CD4-positive, alpha-beta T cell (primary cell): ENCODE data around the gene PGA5. TPM values are rescaled to one million over a fixed set of nuclear protein-coding genes. Genes with fewer than 3 reads are reported as not detected.

Experiments
- ATAC-seq: fragments of 200-7000 bp; cut with Tn5 transposase; one replicate; pipeline ENCODE4 v1.10.0; 2022; ENCODE audit warnings: mild to moderate bottlenecking; ENCODE audit not compliant: poor library complexity
- CTCF ChIA-PET: fragments of 350-600 bp; sonication (Branson Sonifier 250); formaldehyde crosslinking; loops from one replicate; lab custom pipeline; 2021; ENCODE audit warnings: antibody characterized with exemption, inconsistent platforms; lab: Charles Lee
- POLR2A ChIA-PET: fragments of 350-600 bp; sonication (Branson Sonifier 250); formaldehyde crosslinking; loops from one replicate; lab custom pipeline; 2021; ENCODE audit warnings: antibody characterized with exemption, inconsistent platforms; lab: Charles Lee
- DNase-seq, 14 experiments: peaks; one replicate each; pipeline ENCODE4 v3.0.0-alpha.2; 2013 to 2020; ENCODE audit warnings: mixed read lengths in 2 of 14
- H3K27ac ChIP-seq, 2 donors: one replicate each; pipeline versions ENCODE4 v1.5.1 to v1.7.0; 2013; ENCODE audit warnings: low read length in 2 of 2, low read depth in 1 of 2, mild to moderate bottlenecking in 1 of 2
- H3K27me3 ChIP-seq, 2 experiments: 1 replicate in 1 of 2; 2 replicates in 1 of 2; pipeline versions ENCODE4 v1.6.1 to v1.7.0; 2013; ENCODE audit warnings: low read length in 2 of 2, control low read depth in 1 of 2, mild to moderate bottlenecking in 1 of 2, moderate library complexity in 1 of 2; ENCODE audit not compliant: insufficient read depth in 2 of 2, control insufficient read depth in 1 of 2
- H3K36me3 ChIP-seq: one replicate; pipeline ENCODE4 v1.6.1; 2013; ENCODE audit warnings: low read length, control low read depth; ENCODE audit not compliant: insufficient read depth
- H3K4me1 ChIP-seq: one replicate; pipeline ENCODE4 v1.6.1; 2013; ENCODE audit warnings: low read length, control low read depth; ENCODE audit not compliant: insufficient read depth
- H3K4me3 ChIP-seq: one replicate; pipeline ENCODE4 v1.5.1; 2013; ENCODE audit warnings: mild to moderate bottlenecking, low read length, moderate library complexity
- H3K9me3 ChIP-seq, 2 experiments: 1 replicate in 1 of 2; 2 replicates in 1 of 2; pipeline versions ENCODE4 v1.6.1 to v1.7.0; 2013; ENCODE audit warnings: low read length in 2 of 2, mild to moderate bottlenecking in 2 of 2, control low read depth in 1 of 2, moderate library complexity in 1 of 2; ENCODE audit not compliant: control insufficient read depth in 1 of 2, insufficient read depth in 1 of 2
- H3K27ac Mint-ChIP-seq: one replicate; pipeline ENCODE4 v1.8.0; 2020; ENCODE audit warnings: mixed read lengths
- H3K27me3 Mint-ChIP-seq: one replicate; pipeline ENCODE4 v1.8.0; 2021; ENCODE audit warnings: mixed read lengths
- H3K36me3 Mint-ChIP-seq: one replicate; pipeline ENCODE4 v1.8.0; 2021; ENCODE audit warnings: low read depth, mixed read lengths
- H3K4me1 Mint-ChIP-seq: one replicate; pipeline ENCODE4 v1.8.0; 2021; ENCODE audit warnings: low read depth, mixed read lengths
- H3K4me3 Mint-ChIP-seq: one replicate; pipeline ENCODE4 v1.8.0; 2020; ENCODE audit warnings: mild to moderate bottlenecking, mixed read lengths
- H3K9me3 Mint-ChIP-seq: one replicate; pipeline ENCODE4 v1.8.0; 2020; ENCODE audit warnings: mixed read lengths
- CTCF ChIP-seq: fragments of 200-600 bp; IDR thresholded peaks from one replicate; pipeline ENCODE4 v1.8.0; 2022; ENCODE audit warnings: antibody characterized with exemption, mild to moderate bottlenecking
- intact Hi-C, 2 experiments: fragments of 100-400 bp; cut with DNase I in 1 of 2; cut with micrococcal nuclease in 1 of 2; formaldehyde crosslinking; loops; one replicate each; pipeline versions ENCODE4 v1.15.1 to v1.9.0; 2023 to 2025; cut with DNase I, micrococcal nuclease
- total RNA-seq, 174 experiments: library from RNA in 2 of 174; stranded (reverse) in 2 of 174; gene quantifications; one replicate each; pipeline ENCODE4 v1.2.3 and lab custom pipeline; 2021 to 2026

PGA5 gene
- total RNA-seq, 2 experiments from 2014 or later, result not detected

- POLR2A ChIA-PET, result interaction anchor here (0.6 kb wide), 1 partner anchor 728 kb away, joined by 3 read pairs; no protein-coding TSS in a partner anchor
Observed at GRCh38 chr11:61297746-61298145, 56.8 kb downstream of the PGA5 start.

DNA sequence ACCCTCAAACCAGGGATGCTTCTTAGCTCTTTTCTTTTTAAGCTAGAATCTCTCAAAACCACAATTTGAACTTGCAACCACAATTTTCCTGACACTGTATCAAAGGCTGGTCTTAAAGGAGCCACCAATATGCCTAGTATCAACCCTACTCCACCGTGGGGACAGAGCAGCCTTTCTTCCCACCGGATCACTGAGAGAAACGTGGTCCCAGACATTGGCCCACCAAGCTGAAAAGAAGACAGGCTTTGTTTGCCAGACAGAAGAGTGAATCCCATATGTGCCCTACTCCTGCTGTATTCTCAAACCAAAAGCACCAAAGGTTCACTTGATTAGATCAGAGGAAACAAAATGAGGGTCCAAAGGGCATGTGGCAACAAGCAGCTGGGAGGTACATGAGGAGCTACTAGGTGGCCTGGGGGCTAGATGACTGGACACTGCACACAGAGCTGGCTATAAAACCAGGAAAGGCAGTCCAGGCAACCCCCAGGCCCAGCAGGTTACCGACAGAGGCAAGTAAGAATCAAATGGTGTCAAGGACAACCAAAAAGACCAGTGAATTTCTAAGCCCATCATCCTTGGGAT is 57.8 kb downstream of the PGA5 start:
- Mint-ChIP-seq H3K36me3 (peaks cover 66% of the 10 kb centered on the region), H3K27ac (no peak overlapping the region), H3K9me3 (no peaks in the 10 kb centered on the region), H3K4me1 (peaks cover 41% of the 10 kb centered on the region), H3K27me3 (peaks cover 12% of the 10 kb centered on the region), H3K4me3 (no peak overlapping the region)
- ChIA-PET POLR2A (no interaction called here), CTCF (no interaction called here)
- no peak for TF ChIP-seq CTCF
- intact Hi-C loops, result no loop called here
- ATAC-seq (no peak), DNase-seq (no peak)
- peaks cover 0 to 5% of the 10 kb centered on the region in 2 experiments for H3K9me3 ChIP-seq
- no peak overlapping the region for H3K27ac ChIP-seq
- peaks cover 11 to 12% of the 10 kb centered on the region in 2 experiments for H3K27me3 ChIP-seq
- H3K4me3 ChIP-seq, result no peak overlapping the region
- peaks cover 19% of the 10 kb centered on the region for H3K4me1 ChIP-seq
- H3K36me3 ChIP-seq, result peaks cover 43% of the 10 kb centered on the region

More at GRCh38 chr11:61297746-61298145, 56.8 kb downstream of the PGA5 start:
- H3K4me1 Mint-ChIP-seq, result peaks cover 46% of the 10 kb centered on the region
- intact Hi-C loops, result no loop called here
- Histone ChIP-seq H3K9me3 (peaks cover 0 to 5% of the 10 kb centered on the region in 2 experiments), H3K36me3 (peaks cover 34% of the 10 kb centered on the region), H3K4me3 (no peak overlapping the region), H3K27me3 (peaks cover 11 to 18% of the 10 kb centered on the region in 2 experiments), H3K27ac (no peak overlapping the region), H3K4me1 (peaks cover 20% of the 10 kb centered on the region)
- no peak overlapping the region for H3K27ac Mint-ChIP-seq
- no peak for ATAC-seq
- peaks cover 18% of the 10 kb centered on the region for H3K27me3 Mint-ChIP-seq
- peak overlapping the region; percentile 62 for H3K4me3 Mint-ChIP-seq
- H3K36me3 Mint-ChIP-seq, result peaks cover 56% of the 10 kb centered on the region
- DNase-seq, result no peak
- CTCF ChIA-PET, result no interaction called here
- no peaks in the 10 kb centered on the region for H3K9me3 Mint-ChIP-seq
- no peak for TF ChIP-seq CTCF

Other genes with a start within 250 kb of the PGA5 start
- gene CD5, start 138.7 kb upstream of the PGA5 start, total RNA-seq, result 100 to 1,000 TPM; 421 to 423 TPM
- gene VPS37C, start 79.7 kb upstream of the PGA5 start, total RNA-seq, result 1 to 10 TPM; 1.8 to 2.0 TPM
- gene PGA3, start 37.7 kb upstream of the PGA5 start, total RNA-seq, result not detected
- not detected for gene PGA4, start 18.8 kb upstream of the PGA5 start, total RNA-seq
- gene VWCE, start 54.1 kb downstream of the PGA5 start, total RNA-seq, result 1 to 10 TPM in 1 of 2 experiments, under 1 TPM in 1; 0.64 to 1.0 TPM
- 100 to 1,000 TPM; 140 to 147 TPM for gene DDB1, start 91.9 kb downstream of the PGA5 start, total RNA-seq
- 10 to 100 TPM; 21.8 to 26.3 TPM for gene TKFC, start 92.1 kb downstream of the PGA5 start, total RNA-seq
- gene CYB561A3, start 120.7 kb downstream of the PGA5 start, total RNA-seq, result 10 to 100 TPM; 24.4 to 25.8 TPM
- gene TMEM138, start 121.2 kb downstream of the PGA5 start, total RNA-seq, result 10 to 100 TPM; 59.2 to 60.9 TPM
- 1 to 10 TPM; 3.4 to 3.8 TPM for gene TMEM216, start 151.4 kb downstream of the PGA5 start, total RNA-seq
- gene CPSF7, start 188.8 kb downstream of the PGA5 start, total RNA-seq, result 100 to 1,000 TPM; 111 to 116 TPM
- gene SDHAF2, start 188.9 kb downstream of the PGA5 start, total RNA-seq, result 10 to 100 TPM; 28.7 to 33.0 TPM